Brain microvascular endothelial cell (primary cell): ENCODE measurements around the gene SDF4.
"Not testable (repeated sequence)": the region's sequence is repeated elsewhere in the genome, so short reads cannot be mapped to it uniquely, and the experiment has no call there.

Source experiments
- DNase-seq: peaks from one replicate; pipeline ENCODE4 v3.0.0-alpha.2; 2020
- H3K27ac ChIP-seq: fragments of 250-450 bp; sonication (Bioruptor Pico); 2 replicates; pipeline ENCODE4 v1.5.1; 2020; ENCODE audit warnings: mild to moderate bottlenecking, moderate library complexity
- H3K27me3 ChIP-seq: fragments of 250-450 bp; sonication (Bioruptor Pico); replicated peaks from 2 replicates; pipeline ENCODE4 v1.5.1; 2020; ENCODE audit warnings: mild to moderate bottlenecking
- H3K36me3 ChIP-seq: fragments of 250-450 bp; sonication (Bioruptor Pico); replicated peaks from 2 replicates; pipeline ENCODE4 v1.5.1; 2020; ENCODE audit warnings: mild to moderate bottlenecking
- H3K4me3 ChIP-seq: 2 replicates; pipeline ENCODE4 v1.5.1; 2011; ENCODE audit warnings: low read depth, mild to moderate bottlenecking, control low read depth, low read length, moderate library complexity
- CTCF ChIP-seq: IDR thresholded peaks from 2 replicates; pipeline ENCODE4 v1.5.1; 2011; ENCODE audit warnings: low read depth, mild to moderate bottlenecking, moderate library complexity, low read length, control low read depth, inconsistent platforms; ENCODE audit errors: missing control alignments
- in situ Hi-C: cut with HindIII; loops from 2 replicates; pipeline ENCODE4 v1.10.0; 2017; ENCODE audit warnings: low sequenced_read_pairs, low pct_ligation_motif_present

The SDF4 gene

DNA sequence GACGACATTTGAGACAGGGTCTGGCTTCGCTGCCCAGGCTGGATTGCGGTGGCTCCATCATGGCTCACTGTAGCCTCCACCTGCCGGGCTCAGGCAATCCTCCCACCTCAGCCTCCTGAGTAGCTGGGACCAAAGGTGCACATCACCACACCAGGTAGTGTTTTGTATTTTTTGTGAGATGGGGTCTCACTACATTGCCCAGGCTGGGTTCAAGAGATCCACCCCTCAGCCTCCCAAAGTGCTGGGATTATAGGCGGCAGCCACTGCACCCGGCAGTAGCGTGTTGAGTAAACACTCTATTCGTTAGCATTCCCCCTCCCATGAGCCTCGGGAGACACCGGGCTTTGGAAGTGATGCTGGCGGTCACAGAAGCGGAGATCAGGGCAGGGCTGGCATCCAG, 21.5 kb upstream of the SDF4 start:
- Histone ChIP-seq H3K4me3 (no peak overlapping the region), H3K27ac (no peak overlapping the region), H3K27me3 (no peaks in the 10 kb centered on the region), H3K36me3 (peaks cover 37% of the 10 kb centered on the region)
- TF ChIP-seq CTCF: no peak
- no peak for DNase-seq
- in situ Hi-C loops: no loop called here

DNA sequence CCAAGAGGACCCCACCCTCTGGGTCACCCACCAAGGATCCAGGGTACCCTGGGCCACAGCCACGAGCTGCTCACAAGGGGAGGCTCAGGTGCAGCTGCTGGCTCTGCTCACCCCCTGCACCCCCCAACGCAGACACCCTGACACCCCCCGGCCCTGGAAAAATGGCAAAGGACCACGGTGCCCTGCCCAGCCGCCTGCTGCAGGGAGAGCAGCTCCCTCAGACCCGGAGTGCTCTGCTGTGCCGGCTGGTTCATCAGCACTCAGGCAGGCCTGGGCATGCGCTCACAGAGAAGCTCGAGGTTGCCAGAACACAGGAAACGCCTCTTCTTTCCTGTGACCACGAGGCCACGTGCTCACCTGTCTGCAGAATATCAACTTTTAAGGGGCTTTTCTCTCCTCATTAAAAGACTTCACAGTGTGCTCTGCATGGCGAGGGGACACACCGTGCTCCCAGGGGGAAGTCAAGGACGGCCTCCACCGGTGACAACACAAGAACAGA, 19.0 kb upstream of the SDF4 start:
- TF ChIP-seq CTCF: no peak
- no peaks in the 10 kb centered on the region for H3K27me3 ChIP-seq
- no peak overlapping the region for H3K27ac ChIP-seq
- DNase-seq: no peak
- H3K4me3 ChIP-seq: no peak overlapping the region
- H3K36me3 ChIP-seq: peaks cover 28% of the 10 kb centered on the region
- in situ Hi-C loops: no loop called here

DNA sequence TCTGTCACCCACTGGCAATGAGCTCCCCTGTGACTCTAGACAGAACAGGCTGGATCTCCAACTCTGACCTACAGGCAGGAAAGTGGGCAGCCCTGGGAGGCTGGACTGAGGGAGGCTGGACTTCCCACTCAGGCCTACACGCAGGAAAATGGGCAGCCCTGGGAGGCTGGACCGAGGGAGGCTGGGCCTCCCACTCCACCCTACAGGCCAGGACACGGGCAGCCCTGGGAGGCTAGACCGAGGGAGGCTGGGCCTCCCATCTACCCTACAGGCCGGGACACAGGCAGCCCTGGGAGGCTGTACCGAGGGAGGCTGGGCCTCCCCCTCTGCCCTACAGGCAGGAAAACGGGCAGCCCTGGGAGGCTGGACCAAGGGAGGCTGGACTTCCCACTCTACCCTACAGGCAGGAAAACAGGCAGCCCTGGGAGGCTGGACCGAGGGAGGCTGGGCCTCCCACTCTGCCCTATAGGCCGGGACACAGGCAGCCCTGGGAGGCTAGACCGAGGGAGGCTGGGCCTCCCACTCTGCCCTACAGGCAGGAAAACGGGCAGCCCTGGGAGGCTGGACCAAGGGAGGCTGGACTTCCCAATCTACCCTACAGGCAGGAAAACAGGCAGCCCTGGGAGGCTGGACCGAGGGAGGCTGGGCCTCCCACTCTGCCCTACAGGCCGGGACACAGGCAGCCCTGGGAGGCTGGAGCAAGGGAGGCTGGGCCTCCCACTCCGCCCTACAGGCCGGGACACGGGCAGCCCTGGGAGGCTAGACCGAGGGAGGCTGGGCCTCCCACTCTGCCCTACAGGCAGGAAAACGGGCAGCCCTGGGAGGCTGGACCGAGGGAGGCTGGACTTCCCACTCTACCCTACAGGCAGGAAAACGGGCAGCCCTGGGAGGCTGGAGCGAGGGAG, 16.5 kb upstream of the SDF4 start:
- H3K4me3 ChIP-seq, H3K27me3 ChIP-seq, H3K27ac ChIP-seq, DNase-seq, in situ Hi-C loops, H3K36me3 ChIP-seq: not testable (repeated sequence)

GRCh38 chr1:1247341-1247913, 15.6 kb upstream of the SDF4 start:
- Histone ChIP-seq H3K36me3 (no peaks in the 10 kb centered on the region), H3K4me3 (no peak overlapping the region), H3K27me3 (no peaks in the 10 kb centered on the region), H3K27ac (no peak overlapping the region)
- no peak for TF ChIP-seq CTCF
- in situ Hi-C loops: no loop called here
- no peak for DNase-seq

- in situ Hi-C loops: no loop called here
- no peaks in the 10 kb centered on the region for H3K27me3 ChIP-seq
- H3K36me3 ChIP-seq: no peaks in the 10 kb centered on the region
- no peak for DNase-seq
- H3K4me3 ChIP-seq: no peak within 1 kb of the TSS
- no peak for TF ChIP-seq CTCF
- H3K27ac ChIP-seq: no peak within 1 kb of the TSS
Observed at GRCh38 chr1:1246577-1247340, 15.0 kb upstream of the SDF4 start, which contains the start of gene C1QTNF12. TSS of gene C1QTNF12 (minus strand) at chr1:1246722. CDS start at chr1:1246690, 32 bp downstream.
